ENCODE measurements around the gene TDRKH. TPM values are rescaled to one million over a fixed set of nuclear protein-coding genes. Genes with fewer than 3 reads are reported as not detected.

Gene TDRKH
- polyA plus RNA-seq, 1 experiment, result 1.0 TPM

GRCh38 chr1:151832318-151832980 is 42.1 kb upstream of the TDRKH start:
- CTCF ChIA-PET, result no interaction called here
- TF ChIP-seq CTCF (IDR thresholded peaks at IDR 0.05; ENCODE audit: low read depth, low read length), result no peak
- H3K9me3 ChIP-seq (ENCODE audit: control insufficient read depth, insufficient read depth, low read length), result no peaks in the 10 kb centered on the region; the same call in 1 of the 2 replicates
- H3K27ac ChIP-seq (ENCODE audit: low read depth, low read length), result no peak overlapping the region
- DNase-seq (ENCODE audit: low read depth, low spot score), result no peak
- H3K4me3 ChIP-seq (ENCODE audit: low read depth, low read length), result no peak overlapping the region
- peaks cover 54% of the 10 kb centered on the region for H3K27me3 ChIP-seq (ENCODE audit: control insufficient read depth, insufficient read depth, low read length)
- POLR2A ChIA-PET, result no interaction called here

- POLR2A ChIA-PET, result no interaction called here
- Histone ChIP-seq H3K27me3 (ENCODE audit: control insufficient read depth, insufficient read depth, low read length) (peaks cover 47% of the 10 kb centered on the region), H3K9me3 (ENCODE audit: control insufficient read depth, insufficient read depth, low read length) (no peaks in the 10 kb centered on the region; the same call in 1 of the 2 replicates), H3K27ac (ENCODE audit: low read depth, low read length) (no peak within 1 kb of the TSS), H3K4me3 (ENCODE audit: low read depth, low read length) (no peak within 1 kb of the TSS)
- DNase-seq (ENCODE audit: low read depth, low spot score), result no peak
- CTCF ChIA-PET, result no interaction called here
- TF ChIP-seq CTCF (IDR thresholded peaks at IDR 0.05; ENCODE audit: low read depth, low read length), result no peak
Observed at GRCh38 chr1:151831605-151832004, 41.3 kb upstream of the TDRKH start, which contains the start of gene RORC. Gene RORC, minus strand, starts transcription at chr1:151831802. Its CDS starts 38 bp downstream, at chr1:151831764.

- TF ChIP-seq CTCF (IDR thresholded peaks at IDR 0.05; ENCODE audit: low read depth, low read length), result no peak
- Histone ChIP-seq H3K27ac (ENCODE audit: low read depth, low read length) (no peak overlapping the region), H3K27me3 (ENCODE audit: control insufficient read depth, insufficient read depth, low read length) (peaks cover 47% of the 10 kb centered on the region), H3K9me3 (ENCODE audit: control insufficient read depth, insufficient read depth, low read length) (no peaks in the 10 kb centered on the region; the same call in 1 of the 2 replicates), H3K4me3 (ENCODE audit: low read depth, low read length) (no peak overlapping the region)
- DNase-seq (ENCODE audit: low read depth, low spot score), result no peak
- ChIA-PET CTCF (no interaction called here), POLR2A (no interaction called here)
Observed at GRCh38 chr1:151831256-151831591, 40.9 kb upstream of the TDRKH start.

- CTCF ChIA-PET, result no interaction called here
- no peak overlapping the region for H3K4me3 ChIP-seq (ENCODE audit: low read depth, low read length)
- POLR2A ChIA-PET, result no interaction called here
- H3K27ac ChIP-seq (ENCODE audit: low read depth, low read length), result no peak overlapping the region
- no peaks in the 10 kb centered on the region; the same call in 1 of the 2 replicates for H3K9me3 ChIP-seq (ENCODE audit: control insufficient read depth, insufficient read depth, low read length)
- peaks cover 51% of the 10 kb centered on the region for H3K27me3 ChIP-seq (ENCODE audit: control insufficient read depth, insufficient read depth, low read length)
- DNase-seq (ENCODE audit: low read depth, low spot score), result no peak
- no peak for TF ChIP-seq CTCF (IDR thresholded peaks at IDR 0.05; ENCODE audit: low read depth, low read length)
Observed at GRCh38 chr1:151830055-151830454, 39.8 kb upstream of the TDRKH start.

- peaks cover 53% of the 10 kb centered on the region for H3K27me3 ChIP-seq (ENCODE audit: control insufficient read depth, insufficient read depth, low read length)
- no peak overlapping the region for H3K4me3 ChIP-seq (ENCODE audit: low read depth, low read length)
- TF ChIP-seq CTCF (IDR thresholded peaks at IDR 0.05; ENCODE audit: low read depth, low read length), result no peak
- POLR2A ChIA-PET, result no interaction called here
- no peaks in the 10 kb centered on the region; the same call in 1 of the 2 replicates for H3K9me3 ChIP-seq (ENCODE audit: control insufficient read depth, insufficient read depth, low read length)
- DNase-seq (ENCODE audit: low read depth, low spot score), result no peak
- no peak overlapping the region for H3K27ac ChIP-seq (ENCODE audit: low read depth, low read length)
- CTCF ChIA-PET, result no interaction called here
Observed at GRCh38 chr1:151829352-151830046, 39.2 kb upstream of the TDRKH start.
